ENCODE data around the gene AGXT. TPM values are rescaled to one million over a fixed set of nuclear protein-coding genes. Genes with fewer than 3 reads are reported as not detected.

AGXT gene
- total and polyA plus RNA-seq, 7 experiments from 2014 or later, result not detected

GRCh38 chr2:240885566-240885965 lies 16.9 kb downstream of the AGXT start:
- H3K27me3 Mint-ChIP-seq, result peaks cover 0 to 11% (median 0%) of the 10 kb centered on the region in 5 donors
- H3K36me3 Mint-ChIP-seq, result no peaks in the 10 kb centered on the region
- ATAC-seq (no peak), DNase-seq (no peak)
- no peak overlapping the region for H3K4me3 Mint-ChIP-seq
- Histone ChIP-seq H3K27ac (ENCODE audit: low read depth, low read length) (no peak overlapping the region), H3K4me1 (ENCODE audit: control insufficient read depth in 2 of 2, insufficient read depth in 2 of 2, low read length in 2 of 2) (no peaks in the 10 kb centered on the region), H3K27me3 (ENCODE audit: control insufficient read depth in 2 of 2, insufficient read depth in 2 of 2, low read length in 2 of 2) (no peaks in the 10 kb centered on the region), H3K36me3 (ENCODE audit: control insufficient read depth in 2 of 3, insufficient read depth in 3 of 3, low read length in 3 of 3) (no peaks in the 10 kb centered on the region), H3K4me3 (ENCODE audit: low read length) (no peak overlapping the region), H3K9me3 (ENCODE audit: control insufficient read depth in 2 of 3, low read length in 3 of 3) (no peaks in the 10 kb centered on the region)
- ChIA-PET CTCF (no interaction called here), POLR2A (no interaction called here)
- no peak overlapping the region for H3K27ac Mint-ChIP-seq
- H3K9me3 Mint-ChIP-seq, result peaks cover 0 to 5% (median 0%) of the 10 kb centered on the region in 11 donors
- peaks cover 0 to 7% (median 0%) of the 10 kb centered on the region in 7 donors for H3K4me1 Mint-ChIP-seq
- intact Hi-C loops (cut with micrococcal nuclease), result no loop called here

- POLR2A ChIA-PET, result no interaction called here
- CTCF ChIA-PET, result no interaction called here
- intact Hi-C loops (cut with micrococcal nuclease), result no loop called here
Observed at GRCh38 chr2:240886023-240886565, 17.5 kb downstream of the AGXT start.

GRCh38 chr2:240886678-240887609 lies 18.3 kb downstream of the AGXT start:
- Histone ChIP-seq H3K27me3 (ENCODE audit: control insufficient read depth in 2 of 2, insufficient read depth in 2 of 2, low read length in 2 of 2) (no peaks in the 10 kb centered on the region), H3K36me3 (ENCODE audit: control insufficient read depth in 2 of 3, insufficient read depth in 3 of 3, low read length in 3 of 3) (no peaks in the 10 kb centered on the region), H3K4me1 (ENCODE audit: control insufficient read depth in 2 of 2, insufficient read depth in 2 of 2, low read length in 2 of 2) (no peaks in the 10 kb centered on the region), H3K9me3 (ENCODE audit: control insufficient read depth in 2 of 3, low read length in 3 of 3) (no peaks in the 10 kb centered on the region), H3K4me3 (ENCODE audit: low read length) (no peak overlapping the region), H3K27ac (ENCODE audit: low read depth, low read length) (no peak overlapping the region)
- Mint-ChIP-seq H3K27ac (no peak overlapping the region), H3K4me1 (peaks cover 0 to 7% (median 0%) of the 10 kb centered on the region in 7 donors), H3K9me3 (peaks cover 0 to 5% (median 0%) of the 10 kb centered on the region in 11 donors), H3K27me3 (peaks cover 0 to 6% (median 0%) of the 10 kb centered on the region in 5 donors), H3K4me3 (no peak overlapping the region), H3K36me3 (no peaks in the 10 kb centered on the region)
- CTCF ChIA-PET, result no interaction called here
- intact Hi-C loops (cut with micrococcal nuclease), result no loop called here
- POLR2A ChIA-PET, result no interaction called here
- DNase-seq, result no peak
- no peak for ATAC-seq

More at GRCh38 chr2:240886023-240886565, 17.5 kb downstream of the AGXT start:
- Histone ChIP-seq H3K4me3 (ENCODE audit: low read length) (no peak overlapping the region), H3K27ac (ENCODE audit: low read depth, low read length) (no peak overlapping the region), H3K9me3 (ENCODE audit: control insufficient read depth in 2 of 3, low read length in 3 of 3) (no peaks in the 10 kb centered on the region), H3K27me3 (ENCODE audit: control insufficient read depth in 2 of 2, insufficient read depth in 2 of 2, low read length in 2 of 2) (no peaks in the 10 kb centered on the region), H3K36me3 (ENCODE audit: control insufficient read depth in 2 of 3, insufficient read depth in 3 of 3, low read length in 3 of 3) (no peaks in the 10 kb centered on the region), H3K4me1 (ENCODE audit: control insufficient read depth in 2 of 2, insufficient read depth in 2 of 2, low read length in 2 of 2) (no peaks in the 10 kb centered on the region)
- DNase-seq, result no peak
- Mint-ChIP-seq H3K36me3 (no peaks in the 10 kb centered on the region), H3K27ac (no peak overlapping the region), H3K9me3 (peaks cover 0 to 5% (median 0%) of the 10 kb centered on the region in 11 donors), H3K27me3 (peaks cover 0 to 8% (median 0%) of the 10 kb centered on the region in 5 donors), H3K4me3 (no peak overlapping the region), H3K4me1 (peaks cover 0 to 7% (median 0%) of the 10 kb centered on the region in 7 donors)
- no peak for ATAC-seq

- CTCF ChIA-PET, result no interaction called here
- no peaks in the 10 kb centered on the region for H3K27me3 ChIP-seq (ENCODE audit: control insufficient read depth in 2 of 2, insufficient read depth in 2 of 2, low read length in 2 of 2)
- H3K9me3 ChIP-seq (ENCODE audit: control insufficient read depth in 2 of 3, low read length in 3 of 3), result no peaks in the 10 kb centered on the region
- Mint-ChIP-seq H3K36me3 (no peaks in the 10 kb centered on the region), H3K4me3 (no peak overlapping the region), H3K27me3 (peaks cover 0 to 3% (median 0%) of the 10 kb centered on the region in 5 donors), H3K4me1 (peaks cover 0 to 7% (median 0%) of the 10 kb centered on the region in 7 donors), H3K9me3 (peaks cover 0 to 5% (median 0%) of the 10 kb centered on the region in 11 donors), H3K27ac (no peak overlapping the region)
- H3K27ac ChIP-seq (ENCODE audit: low read depth, low read length), result no peak overlapping the region
- POLR2A ChIA-PET, result no interaction called here
- no peak overlapping the region for H3K4me3 ChIP-seq (ENCODE audit: low read length)
- H3K4me1 ChIP-seq (ENCODE audit: control insufficient read depth in 2 of 2, insufficient read depth in 2 of 2, low read length in 2 of 2), result no peaks in the 10 kb centered on the region
- no peak for DNase-seq
- ATAC-seq, result no peak
- intact Hi-C loops (cut with micrococcal nuclease), result no loop called here
- H3K36me3 ChIP-seq (ENCODE audit: control insufficient read depth in 2 of 3, insufficient read depth in 3 of 3, low read length in 3 of 3), result no peaks in the 10 kb centered on the region
Observed at GRCh38 chr2:240887631-240888030, 19.0 kb downstream of the AGXT start.

- peaks cover 0 to 5% (median 0%) of the 10 kb centered on the region in 11 donors for H3K9me3 Mint-ChIP-seq
- intact Hi-C loops (cut with micrococcal nuclease), result no loop called here
- Histone ChIP-seq H3K27ac (ENCODE audit: low read depth, low read length) (no peak overlapping the region), H3K4me3 (ENCODE audit: low read length) (no peak overlapping the region), H3K4me1 (ENCODE audit: control insufficient read depth in 2 of 2, insufficient read depth in 2 of 2, low read length in 2 of 2) (no peaks in the 10 kb centered on the region), H3K9me3 (ENCODE audit: control insufficient read depth in 2 of 3, low read length in 3 of 3) (no peaks in the 10 kb centered on the region), H3K27me3 (ENCODE audit: control insufficient read depth in 2 of 2, insufficient read depth in 2 of 2, low read length in 2 of 2) (no peaks in the 10 kb centered on the region), H3K36me3 (ENCODE audit: control insufficient read depth in 2 of 3, insufficient read depth in 3 of 3, low read length in 3 of 3) (no peaks in the 10 kb centered on the region)
- H3K27ac Mint-ChIP-seq, result no peak overlapping the region
- no peak for DNase-seq
- ChIA-PET CTCF (no interaction called here), POLR2A (no interaction called here)
- H3K4me1 Mint-ChIP-seq, result peaks cover 0 to 7% (median 0%) of the 10 kb centered on the region in 7 donors
- H3K4me3 Mint-ChIP-seq, result no peak overlapping the region
- no peaks in the 10 kb centered on the region for H3K36me3 Mint-ChIP-seq
- no peak for ATAC-seq
- no peaks in the 10 kb centered on the region for H3K27me3 Mint-ChIP-seq
Observed at GRCh38 chr2:240888130-240888889, 19.7 kb downstream of the AGXT start.

- intact Hi-C loops (cut with micrococcal nuclease), result no loop called here
- no peaks in the 10 kb centered on the region for H3K27me3 ChIP-seq (ENCODE audit: control insufficient read depth in 2 of 2, insufficient read depth in 2 of 2, low read length in 2 of 2)
- ATAC-seq, result no peak
Observed at GRCh38 chr2:240888890-240889573, 20.4 kb downstream of the AGXT start.

More at GRCh38 chr2:240888890-240889573, 20.4 kb downstream of the AGXT start:
- peaks cover 0 to 5% (median 0%) of the 10 kb centered on the region in 11 donors for H3K9me3 Mint-ChIP-seq
- no peak overlapping the region for H3K4me3 Mint-ChIP-seq
- POLR2A ChIA-PET, result no interaction called here
- no peaks in the 10 kb centered on the region for H3K9me3 ChIP-seq (ENCODE audit: control insufficient read depth in 2 of 3, low read length in 3 of 3)
- no peaks in the 10 kb centered on the region for H3K4me1 ChIP-seq (ENCODE audit: control insufficient read depth in 2 of 2, insufficient read depth in 2 of 2, low read length in 2 of 2)
- no peak overlapping the region for H3K4me3 ChIP-seq (ENCODE audit: low read length)
- H3K36me3 Mint-ChIP-seq, result no peaks in the 10 kb centered on the region
- peaks cover 0 to 7% (median 2%) of the 10 kb centered on the region in 7 donors for H3K4me1 Mint-ChIP-seq
- DNase-seq, result no peak
- no peak overlapping the region for H3K27ac Mint-ChIP-seq
- no peaks in the 10 kb centered on the region for H3K36me3 ChIP-seq (ENCODE audit: control insufficient read depth in 2 of 3, insufficient read depth in 3 of 3, low read length in 3 of 3)
- no peak overlapping the region for H3K27ac ChIP-seq (ENCODE audit: low read depth, low read length)
- H3K27me3 Mint-ChIP-seq, result no peaks in the 10 kb centered on the region
- CTCF ChIA-PET, result no interaction called here
